Astrocyte (in vitro differentiated cells and primary cell): ENCODE results near the gene SELENOO.

Experiments
- CTCF ChIP-seq: IDR thresholded peaks from 2 replicates; pipeline ENCODE4 v1.5.1; 2011; ENCODE audit warnings: low read depth, mild to moderate bottlenecking, inconsistent platforms, low read length, moderate library complexity; ENCODE audit not compliant: insufficient read depth
- EZH2 ChIP-seq: IDR thresholded peaks from 2 replicates; pipeline ENCODE4 v1.6.1; 2012; ENCODE audit warnings: mild to moderate bottlenecking, low read length, inconsistent platforms; ENCODE audit not compliant: insufficient read depth

DNA sequence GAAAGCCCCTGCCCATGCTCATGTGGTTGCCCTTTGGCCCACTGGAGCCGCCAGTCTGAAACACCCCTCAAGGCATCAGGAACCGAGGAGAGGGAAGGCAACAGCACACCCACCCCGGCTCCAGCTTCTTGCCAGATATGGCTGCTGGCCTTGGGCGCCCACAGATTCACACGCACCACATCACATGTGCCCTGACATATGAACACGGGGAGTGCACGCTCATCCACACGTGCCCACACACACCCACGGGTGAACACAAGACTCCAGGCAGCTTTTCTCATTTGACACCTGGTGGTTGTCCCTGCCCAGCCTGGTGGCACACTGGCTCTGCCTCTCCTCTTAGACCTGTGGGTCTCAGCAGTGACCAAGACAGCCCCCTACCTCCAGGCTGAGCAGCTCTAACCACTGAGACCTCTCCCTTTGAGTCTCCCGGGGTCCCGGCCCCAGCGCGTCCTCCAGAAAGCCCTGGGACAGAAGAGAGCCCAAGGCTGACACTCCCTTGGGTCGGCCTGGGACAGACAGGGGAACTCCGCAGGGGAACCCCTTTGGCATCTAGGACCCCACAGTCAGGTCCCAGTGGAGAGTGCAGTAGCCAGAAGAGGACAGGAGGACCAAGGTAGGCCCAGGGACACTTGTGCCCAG is 63.4 kb downstream of the SELENOO start:
- no peak for TF ChIP-seq CTCF
- no peak for TF ChIP-seq EZH2
